Measurements from ENCODE around the gene ITGB7. TPM values are rescaled to one million over a fixed set of nuclear protein-coding genes. Genes with fewer than 3 reads are reported as not detected.

ITGB7 gene
- total and polyA plus RNA-seq, 12 donors, result 0.55 to 8.4 (median 1.1) TPM

DNA sequence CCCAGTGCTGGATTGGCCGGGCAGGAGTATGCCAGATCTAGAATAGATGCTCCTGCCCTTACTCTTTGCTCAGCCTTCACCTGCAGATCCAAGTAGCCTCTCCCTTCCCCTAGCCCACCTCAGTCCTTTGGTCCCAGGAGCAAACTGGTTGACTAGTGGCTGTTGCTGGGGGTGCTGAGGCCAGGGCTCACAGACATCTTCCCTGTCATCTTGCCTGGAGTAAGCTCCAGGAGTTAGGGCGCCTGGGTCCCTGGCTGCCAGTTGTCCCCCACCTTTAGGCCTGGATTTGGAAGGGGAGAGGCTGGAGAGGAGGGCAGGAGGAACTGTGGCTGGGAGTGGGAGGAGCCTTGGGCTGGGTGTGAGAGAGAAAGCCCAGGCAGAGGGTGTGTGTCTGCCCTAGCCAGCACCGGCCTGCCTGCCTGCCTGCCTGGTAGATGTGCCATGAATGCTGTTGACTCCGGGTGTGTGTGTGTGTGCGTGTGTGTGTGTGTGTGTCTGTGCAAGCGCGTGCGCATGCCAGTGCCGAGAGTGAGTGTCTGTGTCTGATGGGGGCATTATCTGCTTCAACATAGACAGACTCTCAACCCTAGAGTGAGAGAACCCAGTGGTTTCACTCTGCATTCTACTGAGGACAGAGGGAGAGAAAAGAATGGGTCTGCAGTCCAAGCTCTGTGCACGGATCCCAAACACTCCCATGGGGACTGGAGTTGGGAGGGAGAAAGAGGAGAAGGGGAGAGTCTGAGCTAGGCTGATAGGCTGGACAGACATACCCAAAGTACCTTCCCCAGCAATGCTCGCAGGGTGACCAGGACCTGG, 25.8 kb upstream of the ITGB7 start:
- Histone ChIP-seq H3K27ac (peak overlapping the region; percentile 21 to 79 (median 70)), H3K4me1 (peaks cover 6 to 40% (median 33%) of the 10 kb centered on the region in 9 donors), H3K9me3 (no peaks in the 10 kb centered on the region), H3K4me3 (peak overlapping the region in 9 of 10 donors; percentile 52 to 70 (median 64)), H3K27me3 (peaks cover 0 to 21% (median 0%) of the 10 kb centered on the region in 7 donors), H3K36me3 (peaks cover 0 to 3% (median 0%) of the 10 kb centered on the region in 9 donors)
- DNase-seq (peak in 1 of 2 donors; percentile 53), ATAC-seq (peak; percentile 67 to 85 (median 80))
- TF ChIP-seq CTCF (IDR thresholded peaks at IDR 0.05), result no peak
- WGBS, 2 donors, result 23 to 28% methylated on average over 11 of the region's 11 CpGs
- intact Hi-C loops (cut with DNase I), result no loop called here

- 1 to 3% methylated on average over 33 to 43 of the region's 44 CpGs for WGBS, 2 donors
- TF ChIP-seq CTCF (IDR thresholded peaks at IDR 0.05), result no peak
- Histone ChIP-seq H3K27ac (peak within 1 kb of the TSS; percentile 21 to 79 (median 70)), H3K9me3 (no peaks in the 10 kb centered on the region), H3K4me3 (peak within 1 kb of the TSS; percentile 35 to 70 (median 64)), H3K36me3 (peaks cover 0 to 9% (median 0%) of the 10 kb centered on the region in 9 donors), H3K27me3 (peaks cover 0 to 21% (median 0%) of the 10 kb centered on the region in 7 donors), H3K4me1 (peaks cover 6 to 40% (median 33%) of the 10 kb centered on the region in 9 donors)
- peak in 1 of 2 donors; percentile 69 for DNase-seq
- intact Hi-C loops (cut with DNase I), result no loop called here
- ATAC-seq, result peak; percentile 52 to 71 (median 65)
Observed at GRCh38 chr12:53231921-53232645, 25.0 kb upstream of the ITGB7 start, which contains the start of gene RARG. TSS of gene RARG (minus strand) at chr12:53232209. CDS start at chr12:53227545, 4,664 bp downstream.

DNA sequence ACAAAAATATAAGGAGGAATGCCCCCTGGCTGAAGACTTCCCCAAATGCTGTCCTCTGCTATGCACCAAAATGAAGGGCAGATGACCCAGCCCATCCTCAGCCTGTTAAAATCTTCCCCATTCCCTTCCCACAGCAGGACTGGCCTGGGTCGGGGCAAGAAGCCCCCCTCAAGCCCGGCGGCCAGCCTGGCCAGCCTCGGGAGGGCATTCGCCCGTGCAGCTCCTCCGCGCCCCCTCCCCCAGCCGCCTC, 24.5 kb upstream of the ITGB7 start:
- DNase-seq (no peak), ATAC-seq (peak in 1 of 8 donors; percentile 1)
- intact Hi-C loops (cut with DNase I), result no loop called here
- Histone ChIP-seq H3K9me3 (no peaks in the 10 kb centered on the region), H3K4me3 (peak overlapping the region; percentile 35 to 70 (median 64)), H3K27me3 (peaks cover 0 to 21% (median 0%) of the 10 kb centered on the region in 7 donors), H3K4me1 (peaks cover 6 to 39% (median 33%) of the 10 kb centered on the region in 9 donors), H3K36me3 (peaks cover 0 to 9% (median 0%) of the 10 kb centered on the region in 9 donors), H3K27ac (peak overlapping the region; percentile 21 to 79 (median 70))
- TF ChIP-seq CTCF (IDR thresholded peaks at IDR 0.05), result no peak
- WGBS, 2 donors, result 0 to 1% methylated on average over 9 of the region's 9 CpGs

- peaks cover 0 to 21% (median 0%) of the 10 kb centered on the region in 7 donors for H3K27me3 ChIP-seq
- H3K4me1 ChIP-seq, result peaks cover 6 to 46% (median 33%) of the 10 kb centered on the region in 9 donors
- peaks cover 0 to 9% (median 0%) of the 10 kb centered on the region in 9 donors for H3K36me3 ChIP-seq
- intact Hi-C loops (cut with DNase I), result no loop called here
- no peak overlapping the region for H3K4me3 ChIP-seq
- H3K27ac ChIP-seq, result no peak overlapping the region
- no peaks in the 10 kb centered on the region for H3K9me3 ChIP-seq
- 87 to 92% methylated on average over 10 of the region's 10 CpGs for WGBS, 2 donors
- no peak for ATAC-seq
- DNase-seq, result no peak
- no peak for TF ChIP-seq CTCF (IDR thresholded peaks at IDR 0.05)
Observed at GRCh38 chr12:53230108-53230845, 23.2 kb upstream of the ITGB7 start.

Measured in heart right ventricle (tissue), 16 donors.